Natural killer cell (primary cell): ENCODE measurements around the gene ASPHD2. TPM values are rescaled to one million over a fixed set of nuclear protein-coding genes. Genes with fewer than 3 reads are reported as not detected.

Source experiments
- ATAC-seq, 3 donors: fragments of 150-1000 bp in 2 of 3; fragments of 200-7000 bp in 1 of 3; cut with Tn5 transposase; 1 replicate in 1 of 3; 2 replicates in 2 of 3; pipeline ENCODE4 v1.10.0; 2021; ENCODE audit warnings: mild to moderate bottlenecking in 2 of 3, moderate library complexity in 2 of 3
- DNase-seq, 2 donors: peaks; one replicate each; pipeline versions ENCODE4 v3.0.0 to v3.0.0-alpha.2; 2013 to 2021; ENCODE audit warnings: mixed read lengths in 1 of 2
- H3K27ac ChIP-seq: one replicate; pipeline ENCODE4 v1.5.1; 2013; ENCODE audit warnings: mild to moderate bottlenecking, low read length
- H3K27me3 ChIP-seq: one replicate; pipeline ENCODE4 v1.6.1; 2013; ENCODE audit warnings: low read length; ENCODE audit not compliant: control insufficient read depth, insufficient read depth
- H3K36me3 ChIP-seq: one replicate; pipeline ENCODE4 v1.6.1; 2013; ENCODE audit warnings: low read length; ENCODE audit not compliant: control insufficient read depth, insufficient read depth
- H3K4me1 ChIP-seq: one replicate; pipeline ENCODE4 v1.6.1; 2013; ENCODE audit warnings: low read length; ENCODE audit not compliant: control insufficient read depth, insufficient read depth
- H3K4me3 ChIP-seq: one replicate; pipeline ENCODE4 v1.5.1; 2013; ENCODE audit warnings: low read length
- H3K9me3 ChIP-seq: one replicate; pipeline ENCODE4 v1.6.1; 2013; ENCODE audit warnings: low read length; ENCODE audit not compliant: control insufficient read depth, insufficient read depth
- H3K27ac Mint-ChIP-seq, 2 donors: one replicate each; pipeline ENCODE4 v1.8.0; 2022; ENCODE audit warnings: mild to moderate bottlenecking in 2 of 2, mixed read lengths in 2 of 2, moderate library complexity in 1 of 2
- H3K27me3 Mint-ChIP-seq, 2 donors: one replicate each; pipeline ENCODE4 v1.8.0; 2022; ENCODE audit warnings: low read depth in 2 of 2, mixed read lengths in 2 of 2
- H3K36me3 Mint-ChIP-seq: one replicate; pipeline ENCODE4 v1.8.0; 2022; ENCODE audit warnings: mixed read lengths
- H3K4me1 Mint-ChIP-seq, 2 donors: one replicate each; pipeline ENCODE4 v1.8.0; 2022; ENCODE audit warnings: mixed read lengths in 2 of 2
- H3K4me3 Mint-ChIP-seq: one replicate; pipeline ENCODE4 v1.8.0; 2022; ENCODE audit warnings: mild to moderate bottlenecking, moderate library complexity, mixed read lengths
- H3K9me3 Mint-ChIP-seq, 2 donors: one replicate each; pipeline ENCODE4 v1.8.0; 2022; ENCODE audit warnings: mixed read lengths in 2 of 2
- WGBS: methylation state at CpG from one replicate; pipeline ENCODE4 v1.1.7; 2013; ENCODE audit warnings: missing lambda C conversion rate; ENCODE audit not compliant: insufficient coverage; 5-methylcytosine and 5-hydroxymethylcytosine counted together
- intact Hi-C: fragments of 100-400 bp; cut with micrococcal nuclease; formaldehyde crosslinking; loops from one replicate; pipeline ENCODE4 v1.14.2; 2022
- total RNA-seq, 4 donors: library from RNA; stranded (reverse); fragments of 120-200 nt in 1 of 4; gene quantifications; one replicate each; pipeline versions ENCODE4 v1.2.3 to v1.2.4, GENCODE V29; 2013 to 2022
- TF ChIP-seq, protein P1 (sequence below): fragments of 200-600 bp; IDR thresholded peaks from one replicate; pipeline ENCODE4 v1.8.0; 2022; ENCODE audit warnings: antibody characterized with exemption

Gene ASPHD2
- total RNA-seq, 3 donors from 2014 or later (not counting 1 experiment from before 2014, with no cell fraction given) = 1.6 to 3.0 (median 1.9) TPM

DNA sequence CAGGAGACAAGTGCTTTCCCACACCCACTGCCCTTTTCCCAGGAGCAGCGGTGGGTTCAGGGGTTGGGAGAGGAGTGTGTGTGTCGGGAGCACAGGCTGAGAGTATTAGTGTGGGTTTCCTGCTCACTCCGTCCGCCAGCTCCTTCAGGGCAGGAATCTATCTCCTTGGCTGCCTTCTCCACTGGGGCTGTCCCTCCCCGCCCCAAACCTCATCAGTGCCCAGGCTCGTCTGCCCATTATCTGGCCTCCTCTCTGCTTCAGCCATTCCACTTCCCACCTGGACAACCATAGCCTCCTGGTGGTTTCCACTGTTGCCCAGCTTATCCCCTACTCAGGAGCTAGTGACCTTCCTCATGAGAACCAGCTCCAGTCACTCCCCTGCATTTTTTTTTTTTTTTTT, 19.9 kb downstream of the ASPHD2 start:
- no peaks in the 10 kb centered on the region for H3K9me3 Mint-ChIP-seq
- TF ChIP-seq, protein P1, sequence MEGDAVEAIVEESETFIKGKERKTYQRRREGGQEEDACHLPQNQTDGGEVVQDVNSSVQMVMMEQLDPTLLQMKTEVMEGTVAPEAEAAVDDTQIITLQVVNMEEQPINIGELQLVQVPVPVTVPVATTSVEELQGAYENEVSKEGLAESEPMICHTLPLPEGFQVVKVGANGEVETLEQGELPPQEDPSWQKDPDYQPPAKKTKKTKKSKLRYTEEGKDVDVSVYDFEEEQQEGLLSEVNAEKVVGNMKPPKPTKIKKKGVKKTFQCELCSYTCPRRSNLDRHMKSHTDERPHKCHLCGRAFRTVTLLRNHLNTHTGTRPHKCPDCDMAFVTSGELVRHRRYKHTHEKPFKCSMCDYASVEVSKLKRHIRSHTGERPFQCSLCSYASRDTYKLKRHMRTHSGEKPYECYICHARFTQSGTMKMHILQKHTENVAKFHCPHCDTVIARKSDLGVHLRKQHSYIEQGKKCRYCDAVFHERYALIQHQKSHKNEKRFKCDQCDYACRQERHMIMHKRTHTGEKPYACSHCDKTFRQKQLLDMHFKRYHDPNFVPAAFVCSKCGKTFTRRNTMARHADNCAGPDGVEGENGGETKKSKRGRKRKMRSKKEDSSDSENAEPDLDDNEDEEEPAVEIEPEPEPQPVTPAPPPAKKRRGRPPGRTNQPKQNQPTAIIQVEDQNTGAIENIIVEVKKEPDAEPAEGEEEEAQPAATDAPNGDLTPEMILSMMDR = no peak
- H3K27ac ChIP-seq = no peak overlapping the region
- H3K27me3 Mint-ChIP-seq = no peaks in the 10 kb centered on the region
- no peaks in the 10 kb centered on the region for H3K4me1 ChIP-seq
- no peak overlapping the region for H3K4me3 Mint-ChIP-seq
- no peaks in the 10 kb centered on the region for H3K27me3 ChIP-seq
- H3K27ac Mint-ChIP-seq = no peak overlapping the region
- H3K36me3 ChIP-seq = peaks cover 20% of the 10 kb centered on the region
- H3K4me1 Mint-ChIP-seq = no peaks in the 10 kb centered on the region
- H3K9me3 ChIP-seq = no peaks in the 10 kb centered on the region
- no peaks in the 10 kb centered on the region for H3K36me3 Mint-ChIP-seq
- no peak overlapping the region for H3K4me3 ChIP-seq
- DNase-seq (no peak), ATAC-seq (no peak)
- WGBS = 97% methylated on average over 5 of the region's 6 CpGs
- intact Hi-C loops = no loop called here

DNA sequence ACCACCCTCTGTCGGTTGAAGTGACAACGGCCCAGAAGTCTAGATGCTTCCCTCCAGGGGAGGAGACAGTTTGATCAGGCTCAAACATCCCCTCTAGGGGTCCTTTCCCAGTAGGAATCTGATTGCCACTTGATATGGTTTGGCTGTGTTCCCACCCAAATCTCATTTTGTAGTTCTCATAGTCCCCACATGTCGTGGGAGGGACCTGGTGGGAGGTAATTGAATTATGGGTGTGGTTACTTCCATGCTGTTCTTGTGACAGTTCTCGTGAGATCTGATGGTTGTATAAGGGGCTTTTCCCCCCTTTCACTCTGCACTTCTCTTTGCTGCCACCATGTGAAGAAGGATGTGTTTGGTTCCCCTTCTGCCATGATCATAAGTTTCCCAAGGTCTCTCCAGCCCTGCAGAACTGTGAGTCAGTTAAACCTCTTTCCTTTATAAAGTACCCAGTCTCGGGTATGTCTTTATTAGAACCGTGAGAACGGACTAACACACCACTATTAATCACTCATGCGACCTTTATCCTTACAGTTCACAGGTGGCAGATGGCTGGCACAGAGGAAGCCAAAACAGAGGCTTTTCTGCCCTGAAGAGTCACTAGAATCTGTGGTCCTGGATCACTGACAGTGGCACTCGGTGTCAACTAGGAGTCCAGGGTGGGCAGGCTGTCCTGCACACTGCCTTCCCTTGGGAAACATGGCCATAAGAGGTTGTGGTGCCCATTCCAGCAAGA, 21.6 kb downstream of the ASPHD2 start:
- TF ChIP-seq, protein P1 = no peak
- H3K27me3 ChIP-seq = no peaks in the 10 kb centered on the region
- Mint-ChIP-seq H3K4me3 (no peak overlapping the region), H3K4me1 (no peaks in the 10 kb centered on the region), H3K27me3 (no peaks in the 10 kb centered on the region), H3K27ac (no peak overlapping the region), H3K36me3 (no peaks in the 10 kb centered on the region), H3K9me3 (no peaks in the 10 kb centered on the region)
- H3K4me3 ChIP-seq = no peak overlapping the region
- WGBS = 95% methylated on average over 8 of the region's 9 CpGs
- H3K4me1 ChIP-seq = no peaks in the 10 kb centered on the region
- no peak for ATAC-seq
- H3K27ac ChIP-seq = no peak overlapping the region
- H3K9me3 ChIP-seq = no peaks in the 10 kb centered on the region
- DNase-seq = no peak
- H3K36me3 ChIP-seq = peaks cover 20% of the 10 kb centered on the region
- intact Hi-C loops = no loop called here

DNA sequence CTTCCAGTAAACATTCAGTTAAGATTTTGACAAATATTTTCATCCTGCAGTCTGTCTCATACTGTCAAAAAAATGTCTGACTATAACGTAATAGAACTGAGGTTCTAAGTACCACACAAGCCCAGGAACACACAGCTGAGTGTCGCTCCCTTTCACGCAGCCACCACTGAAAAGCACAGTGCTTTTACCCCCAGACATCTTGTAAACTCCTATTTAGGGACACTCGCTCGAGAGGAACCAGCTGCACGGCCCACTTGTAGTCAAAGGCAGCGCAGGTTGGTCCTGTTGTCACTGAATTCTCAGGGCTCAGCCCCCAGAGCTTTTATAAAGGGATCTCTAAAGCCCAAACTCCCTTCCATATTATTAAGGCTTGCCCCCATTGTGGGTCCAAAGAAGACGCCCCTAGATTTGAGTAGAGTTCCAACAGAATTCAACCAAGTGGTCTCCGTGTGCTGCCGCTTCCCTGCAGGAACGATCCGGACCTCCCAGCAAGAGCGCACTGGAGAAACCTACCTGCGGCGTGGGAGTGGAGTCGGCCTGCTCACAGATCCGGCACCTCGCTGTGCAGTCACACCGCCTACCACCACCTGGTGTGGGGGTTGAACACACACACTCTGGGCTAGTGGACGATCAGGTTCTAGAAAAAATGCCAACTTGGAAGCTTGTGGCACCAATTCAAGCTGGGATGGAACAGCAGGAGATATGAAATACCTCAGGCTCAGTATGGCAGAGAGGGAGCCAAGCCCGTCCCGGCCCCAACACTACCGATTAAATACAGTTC, 23.4 kb downstream of the ASPHD2 start:
- no peaks in the 10 kb centered on the region for H3K27me3 Mint-ChIP-seq
- H3K9me3 ChIP-seq = no peaks in the 10 kb centered on the region
- no peak overlapping the region for H3K27ac Mint-ChIP-seq
- no peaks in the 10 kb centered on the region for H3K4me1 Mint-ChIP-seq
- H3K36me3 Mint-ChIP-seq = no peaks in the 10 kb centered on the region
- TF ChIP-seq, protein P1 = no peak
- H3K4me1 ChIP-seq = no peaks in the 10 kb centered on the region
- intact Hi-C loops = no loop called here
- 97% methylated on average over 23 of the region's 23 CpGs for WGBS
- peaks cover 26% of the 10 kb centered on the region for H3K36me3 ChIP-seq
- no peak overlapping the region for H3K27ac ChIP-seq
- H3K4me3 Mint-ChIP-seq = no peak overlapping the region
- no peak overlapping the region for H3K4me3 ChIP-seq
- DNase-seq (no peak), ATAC-seq (no peak)
- H3K9me3 Mint-ChIP-seq = no peaks in the 10 kb centered on the region
- no peaks in the 10 kb centered on the region for H3K27me3 ChIP-seq
